Upper lobe of left lung (tissue), 4 donors: ENCODE data around the gene GSTA2.

ENCODE experiments used
- EP300 ChIP-seq, 4 donors: sonication (generic); formaldehyde crosslinking; IDR thresholded peaks; one replicate each; pipeline ENCODE4 v1.5.1; 2017; ENCODE audit warnings: antibody characterized with exemption in 4 of 4, control low read depth in 2 of 4
- POLR2A ChIP-seq, 4 donors: fragments of 450-650 bp; IDR thresholded peaks; one replicate each; pipeline ENCODE4 v1.5.1; 2016 to 2017; ENCODE audit warnings: antibody characterized with exemption in 4 of 4, mild to moderate bottlenecking in 2 of 4
- POLR2AphosphoS5 ChIP-seq, 2 donors: sonication (generic); formaldehyde crosslinking; IDR thresholded peaks; one replicate each; pipeline ENCODE4 v1.5.1; 2017; ENCODE audit warnings: antibody characterized with exemption in 2 of 2
- TF ChIP-seq, protein P1 (sequence below), 6 experiments: fragments of 450-650 bp in 4 of 6; fragments of 200-600 bp in 2 of 6; sonication (generic) in 2 of 6; IDR thresholded peaks; one replicate each; pipeline ENCODE4 v1.5.1; 2016 to 2019; ENCODE audit warnings: antibody characterized with exemption in 6 of 6

DNA sequence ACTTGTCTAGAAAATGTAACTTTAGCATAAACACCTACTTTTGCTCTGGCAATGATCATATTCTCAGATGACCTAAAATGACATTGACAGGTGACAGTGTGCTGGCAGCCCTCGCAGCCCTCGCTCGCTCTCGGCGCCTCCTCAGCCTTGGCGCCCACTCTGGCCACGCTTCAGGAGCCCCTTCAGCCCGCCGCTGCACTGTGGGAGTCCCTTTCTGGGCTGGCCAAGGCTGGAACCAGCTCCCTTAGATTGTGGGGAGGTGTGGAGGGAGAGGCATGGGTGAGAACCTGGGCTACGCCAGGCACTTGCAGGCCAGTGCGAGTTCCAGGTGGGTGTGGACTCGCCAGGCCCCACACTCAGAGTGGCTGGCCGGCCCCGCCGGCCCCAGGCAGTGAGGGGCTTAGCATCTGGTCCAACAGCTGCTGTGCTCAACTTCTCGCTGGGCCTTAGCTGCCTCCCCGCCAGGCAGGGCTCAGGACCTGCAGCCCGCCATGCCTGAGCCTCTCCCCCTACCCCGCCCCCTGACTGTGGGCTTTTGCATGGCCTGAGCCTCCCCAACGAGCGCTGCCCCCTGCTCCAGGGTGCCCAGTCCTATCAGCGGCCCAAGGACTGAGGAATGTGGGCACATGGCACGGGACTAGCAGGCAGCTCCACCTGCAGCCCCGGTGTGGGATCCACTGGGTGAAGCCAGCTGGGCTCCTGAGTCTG lies 23.1 kb upstream of the GSTA2 start:
- TF ChIP-seq, protein P1, sequence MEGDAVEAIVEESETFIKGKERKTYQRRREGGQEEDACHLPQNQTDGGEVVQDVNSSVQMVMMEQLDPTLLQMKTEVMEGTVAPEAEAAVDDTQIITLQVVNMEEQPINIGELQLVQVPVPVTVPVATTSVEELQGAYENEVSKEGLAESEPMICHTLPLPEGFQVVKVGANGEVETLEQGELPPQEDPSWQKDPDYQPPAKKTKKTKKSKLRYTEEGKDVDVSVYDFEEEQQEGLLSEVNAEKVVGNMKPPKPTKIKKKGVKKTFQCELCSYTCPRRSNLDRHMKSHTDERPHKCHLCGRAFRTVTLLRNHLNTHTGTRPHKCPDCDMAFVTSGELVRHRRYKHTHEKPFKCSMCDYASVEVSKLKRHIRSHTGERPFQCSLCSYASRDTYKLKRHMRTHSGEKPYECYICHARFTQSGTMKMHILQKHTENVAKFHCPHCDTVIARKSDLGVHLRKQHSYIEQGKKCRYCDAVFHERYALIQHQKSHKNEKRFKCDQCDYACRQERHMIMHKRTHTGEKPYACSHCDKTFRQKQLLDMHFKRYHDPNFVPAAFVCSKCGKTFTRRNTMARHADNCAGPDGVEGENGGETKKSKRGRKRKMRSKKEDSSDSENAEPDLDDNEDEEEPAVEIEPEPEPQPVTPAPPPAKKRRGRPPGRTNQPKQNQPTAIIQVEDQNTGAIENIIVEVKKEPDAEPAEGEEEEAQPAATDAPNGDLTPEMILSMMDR (IDR thresholded peaks at IDR 0.05), result no peak
- TF ChIP-seq POLR2AphosphoS5 (IDR thresholded peaks at IDR 0.05), result no peak
- no peak for TF ChIP-seq EP300 (IDR thresholded peaks at IDR 0.05)
- no peak for TF ChIP-seq POLR2A (IDR thresholded peaks at IDR 0.05)
